ENCODE data around the gene PTGIS. TPM values are rescaled to one million over a fixed set of nuclear protein-coding genes. Genes with fewer than 3 reads are reported as not detected.

The PTGIS gene
- total RNA-seq, 2 donors from 2014 or later, result 45.2 to 124 TPM

- DNase-seq, result no peak
- intact Hi-C loops (cut with DNase I), result loop anchor here (2.0 to 10.0 kb wide), 3 partner anchors 63 to 311 kb away; no protein-coding TSS in a partner anchor
- ATAC-seq, result no peak
These were observed 24.0 kb downstream of the PTGIS start for GRCh38 chr20:49543858-49544437.

DNA sequence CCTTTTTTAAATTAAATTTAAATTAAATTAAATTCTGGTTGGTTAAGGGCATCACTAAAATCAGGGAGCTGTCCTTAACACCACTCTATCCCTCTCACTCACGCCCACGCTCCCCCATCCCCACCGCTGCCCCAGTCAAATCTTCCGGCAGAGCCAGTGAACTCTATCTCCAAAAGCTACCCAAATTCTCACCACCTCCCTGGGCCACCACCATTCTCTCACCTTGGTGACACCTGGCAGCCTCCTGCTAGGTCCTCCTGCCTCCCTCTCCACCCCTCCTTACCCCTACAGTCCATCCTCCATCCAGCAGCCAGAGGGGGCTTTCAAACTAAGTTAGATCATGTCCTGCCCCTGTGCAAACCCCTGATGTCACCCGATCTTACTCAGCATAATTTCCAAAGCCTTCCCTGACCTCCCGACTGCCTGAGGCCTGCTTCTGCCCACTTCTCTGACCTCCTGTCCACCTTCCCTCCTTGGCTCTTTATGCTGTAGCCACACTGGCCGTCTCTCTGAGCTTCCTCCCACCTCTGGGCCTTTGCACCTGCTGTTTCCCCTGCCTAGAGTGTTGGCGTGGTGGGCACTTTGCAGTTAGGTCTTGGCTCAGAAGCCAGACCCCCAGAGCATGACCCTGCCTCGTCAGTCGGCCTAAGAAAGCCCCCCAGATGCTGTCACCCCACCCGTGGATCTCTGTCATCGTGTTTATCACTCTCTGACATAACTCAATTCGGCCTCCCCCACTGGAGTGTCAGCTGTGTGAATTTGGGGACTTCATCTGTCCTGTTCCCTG lies 24.7 kb downstream of the PTGIS start:
- intact Hi-C loops (cut with DNase I), result loop anchor here (2.0 to 10.0 kb wide), 3 partner anchors 64 to 312 kb away; no protein-coding TSS in a partner anchor
- ATAC-seq (no peak), DNase-seq (no peak)

- intact Hi-C loops (cut with DNase I), result loop anchor here (2.0 to 10.0 kb wide), 3 partner anchors 65 to 312 kb away; no protein-coding TSS in a partner anchor
- no peak for DNase-seq
- ATAC-seq, result peak in 1 of 2 donors; percentile 6
These were observed 25.4 kb downstream of the PTGIS start for GRCh38 chr20:49542514-49542991.

DNA sequence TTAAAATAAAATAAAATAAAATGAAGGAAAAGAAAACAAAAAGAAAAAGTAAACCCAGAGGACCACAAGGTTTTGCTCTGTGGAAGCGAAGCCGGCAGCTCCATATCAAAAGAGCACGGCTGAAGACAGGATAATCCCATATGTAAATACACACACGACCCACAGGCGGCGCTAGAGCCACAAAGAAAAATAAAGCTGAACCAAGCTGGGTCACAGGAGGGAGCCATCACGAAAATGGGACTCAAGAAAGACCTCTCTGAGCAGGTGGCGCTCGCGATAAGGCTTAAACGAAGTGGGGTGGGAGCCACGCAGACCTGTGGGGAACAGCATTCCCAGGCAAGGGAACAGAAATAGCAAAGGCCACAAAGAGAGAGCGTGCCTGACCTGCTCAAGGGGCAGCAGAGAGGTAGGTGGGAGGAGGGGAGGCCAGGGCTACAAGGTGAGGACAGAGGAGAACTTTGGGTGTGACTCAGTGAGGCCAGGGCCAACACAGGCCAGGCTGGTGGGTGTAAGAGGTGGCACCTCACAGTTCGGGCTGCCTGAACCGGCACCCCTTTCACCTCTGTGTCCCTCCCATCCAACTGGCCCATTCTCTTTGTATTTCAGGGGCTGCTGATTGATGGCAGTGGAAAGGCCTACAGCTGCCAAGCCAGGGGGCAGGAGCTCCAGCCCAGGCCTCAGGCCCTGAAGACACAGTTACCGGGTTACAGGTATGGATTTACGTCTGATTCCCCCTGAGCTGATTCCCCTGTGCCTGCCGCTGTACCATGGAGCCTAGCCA lies 26.0 kb downstream of the PTGIS start:
- ATAC-seq (peak; percentile 51 to 76), DNase-seq (peak; percentile 65)
- intact Hi-C loops (cut with DNase I), result loop anchor here (2.0 to 10.0 kb wide), 3 partner anchors 65 to 313 kb away; no protein-coding TSS in a partner anchor

DNA sequence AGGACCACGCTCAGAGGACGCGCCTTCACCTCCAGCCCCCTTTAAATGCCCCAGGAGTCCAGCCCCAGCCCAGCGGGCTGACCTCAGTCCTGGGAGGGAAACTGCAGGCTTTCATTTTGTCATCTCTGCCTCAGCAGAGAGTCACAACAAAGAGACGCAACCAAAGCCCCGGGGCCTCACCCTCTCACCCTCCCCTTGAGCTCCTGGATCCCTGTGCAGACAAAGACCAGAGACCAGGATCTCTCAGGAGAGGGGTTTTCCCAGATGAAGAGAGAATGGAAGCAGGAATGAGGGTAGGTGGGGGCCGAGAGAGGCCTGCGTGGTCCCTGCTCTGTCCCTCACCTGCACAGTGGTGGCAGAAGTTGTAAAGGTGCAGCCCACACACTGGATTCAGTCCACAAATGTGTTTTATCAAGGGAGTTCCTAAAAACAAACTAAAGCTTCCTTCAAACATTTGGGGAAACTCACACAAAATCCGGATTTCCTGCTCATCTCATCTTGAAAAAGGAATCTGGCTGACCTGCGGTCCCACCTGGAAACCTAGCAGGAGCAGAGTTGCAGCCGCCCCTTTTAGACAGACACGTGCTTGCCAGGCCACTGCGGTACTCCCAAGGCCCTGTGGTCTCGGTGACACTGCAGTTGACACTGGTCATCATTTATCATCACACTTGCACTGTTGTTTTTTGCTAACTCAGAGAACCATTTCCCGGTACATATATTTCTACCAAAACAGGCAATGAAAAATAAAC lies 27.1 kb downstream of the PTGIS start:
- DNase-seq (no peak), ATAC-seq (no peak)
- intact Hi-C loops (cut with DNase I), result loop anchor here in 1 of 2 donors (5.0 to 10.0 kb wide), 2 partner anchors 66 to 314 kb away; no protein-coding TSS in a partner anchor

- intact Hi-C loops (cut with DNase I), result loop anchor here in 1 of 2 donors (5.0 to 10.0 kb wide), 2 partner anchors 67 to 315 kb away; no protein-coding TSS in a partner anchor
These were observed 27.7 kb downstream of the PTGIS start for GRCh38 chr20:49540232-49540620.

GRCh38 chr20:49539481-49540231 lies 28.3 kb downstream of the PTGIS start:
- intact Hi-C loops (cut with DNase I), result loop anchor here in 1 of 2 donors (5.0 to 10.0 kb wide), 3 partner anchors 68 to 315 kb away; no protein-coding TSS in a partner anchor
- ATAC-seq (peak in 1 of 2 donors; percentile 9), DNase-seq (no peak)

More at GRCh38 chr20:49540232-49540620, 27.7 kb downstream of the PTGIS start:
- peak in 1 of 2 donors; percentile 3 for ATAC-seq
- DNase-seq, result no peak

GRCh38 chr20:49538950-49539349 lies 29.0 kb downstream of the PTGIS start:
- ATAC-seq, result no peak
- DNase-seq, result no peak
- intact Hi-C loops (cut with DNase I), result loop anchor here in 1 of 2 donors (10.0 kb wide), 1 partner anchor 204 kb away; no protein-coding TSS in a partner anchor

DNA sequence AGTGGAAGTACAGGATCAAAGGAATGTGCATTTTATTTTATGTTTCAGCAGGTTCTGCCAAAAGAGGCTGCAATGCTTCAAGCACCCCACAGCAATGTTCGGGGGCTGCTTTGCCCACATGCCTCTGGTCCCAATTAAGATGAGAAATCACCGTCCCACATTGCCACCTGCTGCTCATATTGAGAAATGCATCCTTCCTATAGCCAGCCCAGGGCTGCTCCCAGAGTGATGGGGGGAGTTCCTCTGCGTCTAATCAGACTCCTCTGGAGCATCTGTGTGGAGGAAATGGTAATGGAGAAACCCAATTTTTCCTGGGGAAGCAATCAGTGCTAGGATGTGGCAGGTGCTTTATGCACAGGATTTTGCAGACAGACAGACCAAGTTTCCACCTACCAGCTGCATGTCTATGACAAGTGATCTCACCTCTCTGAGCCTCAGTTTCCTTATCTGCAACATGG lies 33.7 kb downstream of the PTGIS start:
- ATAC-seq, result peak; percentile 45 to 70
- intact Hi-C loops (cut with DNase I), result loop anchor here in 1 of 2 donors (10.0 kb wide), 1 partner anchor 199 kb away; no protein-coding TSS in a partner anchor
- no peak for DNase-seq

- no peak for ATAC-seq
- intact Hi-C loops (cut with DNase I), result loop anchor here (2.0 to 10.0 kb wide), 2 partner anchors 198 to 200 kb away; no protein-coding TSS in a partner anchor
- no peak for DNase-seq
These were observed 35.5 kb downstream of the PTGIS start for GRCh38 chr20:49532285-49532946.

DNA sequence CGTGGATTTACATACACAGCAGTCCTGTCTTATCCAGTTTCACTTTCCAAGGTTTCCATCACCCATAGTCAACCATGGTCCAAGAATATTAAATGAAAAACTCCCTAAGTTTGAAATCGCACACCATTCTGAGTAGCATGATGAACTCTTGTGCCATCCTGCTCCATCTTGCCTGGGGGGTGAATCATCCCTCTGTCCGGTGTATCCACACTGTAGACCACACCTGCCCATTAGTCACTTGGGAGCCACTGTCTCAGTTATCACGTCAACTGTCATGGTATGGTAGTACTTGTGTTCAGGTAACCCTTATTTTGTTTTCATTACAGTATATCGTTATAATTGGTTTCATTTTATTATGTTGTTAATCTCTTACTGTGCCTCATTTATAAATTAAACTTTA lies 38.5 kb downstream of the PTGIS start:
- ATAC-seq (peak in 1 of 2 donors; percentile 56), DNase-seq (no peak)
- intact Hi-C loops (cut with DNase I), result no loop called here

- intact Hi-C loops (cut with DNase I), result no loop called here
- ATAC-seq, result no peak
- no peak for DNase-seq
These were observed 41.4 kb downstream of the PTGIS start for GRCh38 chr20:49526568-49526967.

DNA sequence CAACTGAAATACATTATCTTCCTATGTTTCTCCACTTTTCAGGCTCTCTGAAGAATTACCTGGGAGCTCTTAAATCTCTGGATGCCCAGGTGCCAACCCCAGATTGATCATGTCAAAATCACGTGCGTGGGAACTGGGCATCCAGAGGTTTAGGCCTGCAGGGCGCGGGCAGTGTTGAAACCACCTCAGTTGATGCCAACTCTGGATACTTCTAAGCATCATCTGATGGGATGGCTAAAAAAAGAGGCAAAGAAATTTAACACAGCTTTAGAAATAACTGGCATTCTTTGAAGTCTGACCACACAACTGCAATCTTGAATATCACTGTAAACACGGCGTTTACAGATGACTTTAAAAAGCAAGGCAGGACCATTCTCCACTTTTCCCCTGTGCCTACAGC lies 41.9 kb downstream of the PTGIS start:
- ATAC-seq, result no peak
- DNase-seq, result no peak
- intact Hi-C loops (cut with DNase I), result no loop called here

DNA sequence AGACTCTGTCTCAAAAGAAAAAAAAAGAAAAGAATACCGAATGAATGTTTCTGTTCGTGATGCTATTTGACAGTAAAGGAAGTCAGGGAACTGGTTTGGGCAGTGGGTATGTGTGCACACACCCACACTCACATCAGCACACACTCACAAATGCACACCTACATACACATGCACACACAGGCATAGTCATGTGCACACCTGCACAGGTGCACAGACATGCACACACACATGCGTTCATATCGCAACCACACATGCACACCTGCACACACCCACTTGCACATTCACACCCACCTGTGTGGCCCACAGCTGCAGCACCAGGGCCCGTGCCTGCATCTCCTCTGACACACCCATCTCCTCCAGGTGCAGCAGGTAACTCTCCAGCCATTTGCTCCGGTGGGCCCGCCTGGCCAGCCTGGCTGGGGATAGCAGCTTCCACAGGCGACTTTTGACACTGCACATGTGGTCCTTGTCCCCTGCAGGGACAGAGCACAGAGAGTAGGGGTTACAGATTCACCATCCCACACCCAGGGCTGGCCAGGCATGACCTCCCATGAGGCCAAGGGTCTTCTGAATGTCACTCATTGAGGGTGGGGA lies 44.1 kb downstream of the PTGIS start:
- DNase-seq (no peak), ATAC-seq (no peak)
- intact Hi-C loops (cut with DNase I), result no loop called here

DNA sequence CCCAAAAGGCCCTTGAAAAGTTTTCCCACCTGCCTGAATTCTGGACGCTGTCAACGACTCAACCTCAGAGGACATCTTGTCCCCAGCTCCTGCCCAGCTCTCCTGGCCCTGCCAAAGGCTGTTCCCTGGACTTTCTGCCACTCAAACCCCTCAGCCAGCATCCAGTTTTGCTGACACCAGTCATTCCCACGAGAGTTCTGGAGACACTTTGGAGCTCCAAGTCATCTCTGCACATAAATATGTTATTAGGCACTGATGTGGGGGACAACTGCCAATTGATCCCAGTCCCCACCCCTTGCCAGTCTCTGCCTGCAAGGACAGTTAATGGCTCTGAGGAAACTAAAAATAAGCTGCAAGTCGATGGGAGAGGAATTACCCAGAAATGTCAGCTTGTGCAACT lies 46.6 kb downstream of the PTGIS start:
- ATAC-seq (no peak), DNase-seq (no peak)

DNA sequence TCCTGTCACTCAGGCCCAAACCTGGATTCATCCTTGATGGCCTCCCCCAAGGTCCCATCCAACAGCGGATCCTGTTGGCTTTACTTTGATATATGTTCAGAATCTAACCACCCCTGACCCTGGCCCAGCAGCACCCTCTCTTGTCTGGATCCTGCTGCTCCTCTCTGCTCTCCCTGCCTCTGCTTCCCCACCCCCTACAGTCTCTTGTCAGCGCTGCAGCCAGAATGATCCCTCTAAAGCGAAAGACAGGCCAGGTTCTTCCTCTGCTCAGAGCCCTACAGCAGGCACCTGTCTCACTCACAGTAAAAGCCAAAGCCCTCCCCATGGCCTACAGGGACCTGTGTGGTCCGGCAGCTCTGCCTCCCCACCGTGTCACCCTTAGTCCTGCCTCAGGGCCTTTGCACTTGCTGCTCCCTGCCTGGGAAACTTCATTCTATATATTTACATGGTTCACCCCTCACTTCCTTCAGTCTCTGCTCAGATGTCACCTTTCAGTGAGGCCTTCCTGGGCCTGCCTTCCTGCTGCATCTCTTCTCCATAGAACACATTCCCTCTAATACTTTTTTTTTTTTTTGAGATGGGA lies 48.1 kb downstream of the PTGIS start:
- intact Hi-C loops (cut with DNase I), result no loop called here
- no peak for ATAC-seq
- DNase-seq, result no peak

More for the DNA sequence above, 46.6 kb downstream of the PTGIS start:
- intact Hi-C loops (cut with DNase I), result no loop called here
